ENCODE data around the gene SLC66A1.

SLC66A1 gene

GRCh38 chr1:19325368-19325957 is 13.3 kb downstream of the SLC66A1 start:
- DNase-seq (ENCODE audit: low spot score), result no peak

- DNase-seq (ENCODE audit: low spot score), result no peak
These were observed 14.0 kb downstream of the SLC66A1 start for GRCh38 chr1:19325958-19326747.

- DNase-seq (ENCODE audit: low spot score), result no peak
These were observed 14.6 kb downstream of the SLC66A1 start for GRCh38 chr1:19326748-19327065.

- no peak for DNase-seq (ENCODE audit: low spot score)
These were observed 15.2 kb downstream of the SLC66A1 start for GRCh38 chr1:19327301-19327700.

- no peak for DNase-seq (ENCODE audit: low spot score)
These were observed 15.6 kb downstream of the SLC66A1 start for GRCh38 chr1:19327736-19328135.

- DNase-seq (ENCODE audit: low spot score), result no peak
These were observed 16.4 kb downstream of the SLC66A1 start for GRCh38 chr1:19328486-19328885.

GRCh38 chr1:19329188-19329587 is 17.1 kb downstream of the SLC66A1 start:
- DNase-seq (ENCODE audit: low spot score), result no peak

- no peak for DNase-seq (ENCODE audit: low spot score)
These were observed 17.5 kb downstream of the SLC66A1 start for GRCh38 chr1:19329611-19330010.

GRCh38 chr1:19330449-19331135 is 18.5 kb downstream of the SLC66A1 start:
- no peak for DNase-seq (ENCODE audit: low spot score)

GRCh38 chr1:19331262-19331878 is 19.2 kb downstream of the SLC66A1 start:
- no peak for DNase-seq (ENCODE audit: low spot score)

- no peak for DNase-seq (ENCODE audit: low spot score)
These were observed 20.7 kb downstream of the SLC66A1 start for GRCh38 chr1:19332832-19333231.

- no peak for DNase-seq (ENCODE audit: low spot score)
These were observed 21.6 kb downstream of the SLC66A1 start for GRCh38 chr1:19333587-19334354.

- no peak for DNase-seq (ENCODE audit: low spot score)
These were observed 24.4 kb downstream of the SLC66A1 start for GRCh38 chr1:19336543-19336942.

- DNase-seq (ENCODE audit: low spot score), result no peak
These were observed 25.2 kb downstream of the SLC66A1 start for GRCh38 chr1:19337289-19337688.

- no peak for DNase-seq (ENCODE audit: low spot score)
These were observed 26.2 kb downstream of the SLC66A1 start for GRCh38 chr1:19338323-19338762.

GRCh38 chr1:19339214-19339861 is 27.2 kb downstream of the SLC66A1 start:
- DNase-seq (ENCODE audit: low spot score), result no peak

- no peak for DNase-seq (ENCODE audit: low spot score)
These were observed 28.3 kb downstream of the SLC66A1 start for GRCh38 chr1:19340387-19340937.

- DNase-seq (ENCODE audit: low spot score), result peak; percentile 93
These were observed 29.3 kb downstream of the SLC66A1 start for GRCh38 chr1:19341201-19342061.

- DNase-seq (ENCODE audit: low spot score), result no peak
These were observed 30.1 kb downstream of the SLC66A1 start for GRCh38 chr1:19342062-19342750.

Measured in AG08396 (cell line).